ENCODE results near the gene ATF4.
"Not testable (repeated sequence)": the region's sequence is repeated elsewhere in the genome, so short reads cannot be mapped to it uniquely, and the experiment has no call there.

Gene ATF4

GRCh38 chr22:39512026-39512425 is 8.3 kb upstream of the ATF4 start:
- no peak for DNase-seq

GRCh38 chr22:39513791-39514190 is 6.6 kb upstream of the ATF4 start:
- no peak for DNase-seq

- DNase-seq: no peak
Measured at GRCh38 chr22:39514373-39514973, 5.9 kb upstream of the ATF4 start.

- no peak for DNase-seq
Measured at GRCh38 chr22:39515266-39516050, 4.9 kb upstream of the ATF4 start.

- DNase-seq: no peak
Measured at GRCh38 chr22:39517470-39517869, 2.9 kb upstream of the ATF4 start.

GRCh38 chr22:39518144-39518786 is 2.1 kb upstream of the ATF4 start:
- DNase-seq: no peak

GRCh38 chr22:39518996-39519680 is 1.2 kb upstream of the ATF4 start:
- DNase-seq: no peak

GRCh38 chr22:39519681-39520225 is 609 bp upstream of the ATF4 start:
- no peak for DNase-seq

- DNase-seq: not testable (repeated sequence)
Measured at GRCh38 chr22:39521106-39521885, 934 bp downstream of the ATF4 start.

- not testable (repeated sequence) for DNase-seq
Measured at GRCh38 chr22:39522091-39522490, 1.7 kb downstream of the ATF4 start.

- no peak for DNase-seq
Measured at GRCh38 chr22:39522567-39523300, 2.4 kb downstream of the ATF4 start.

GRCh38 chr22:39524089-39524752 is 3.9 kb downstream of the ATF4 start:
- no peak for DNase-seq

GRCh38 chr22:39524753-39525657 is 4.6 kb downstream of the ATF4 start:
- no peak for DNase-seq

- DNase-seq: no peak
Measured at GRCh38 chr22:39525658-39525975, 5.3 kb downstream of the ATF4 start.

- DNase-seq: no peak
Measured at GRCh38 chr22:39526736-39527171, 6.4 kb downstream of the ATF4 start.

GRCh38 chr22:39527481-39527961 is 7.2 kb downstream of the ATF4 start:
- no peak for DNase-seq

- DNase-seq: no peak
Measured at GRCh38 chr22:39528080-39528661, 7.8 kb downstream of the ATF4 start.

- DNase-seq: peak; percentile 55
Measured at GRCh38 chr22:39528681-39529486, 8.5 kb downstream of the ATF4 start.

GRCh38 chr22:39529487-39529851 is 9.1 kb downstream of the ATF4 start:
- DNase-seq: no peak
